Measurements from ENCODE around the gene TDG. TPM values are rescaled to one million over a fixed set of nuclear protein-coding genes. Genes with fewer than 3 reads are reported as not detected.

Gene TDG
- total RNA-seq, 2 experiments from 2014 or later, result 39.4 to 55.3 TPM

- Histone ChIP-seq H3K4me1 (ENCODE audit: insufficient read depth, low read length, poor library complexity, severe bottlenecking) (no peaks in the 10 kb centered on the region), H3K4me2 (ENCODE audit: low read length) (no peak overlapping the region), H3K4me3 (ENCODE audit: low read depth, low read length, poor library complexity, severe bottlenecking) (no peak overlapping the region), H3K27ac (ENCODE audit: low read depth, low read length, poor library complexity, severe bottlenecking) (no peak overlapping the region), H4K20me1 (ENCODE audit: insufficient read depth, low read length) (no peaks in the 10 kb centered on the region), H3K9me3 (ENCODE audit: low read length) (no peaks in the 10 kb centered on the region), H3K9me2 (ENCODE audit: insufficient read depth, low read length) (no peaks in the 10 kb centered on the region), H2AFZ (ENCODE audit: low read length) (no peak overlapping the region), H3K79me2 (ENCODE audit: insufficient read depth, low read depth, low read length) (no peaks in the 10 kb centered on the region), H3K36me3 (ENCODE audit: insufficient read depth, low read length) (peaks cover 18% of the 10 kb centered on the region)
- CTCF ChIA-PET (ENCODE audit: unreplicated experiment), result no interaction called here
- no peak for TF ChIP-seq EZH2phosphoT487 (IDR thresholded peaks at IDR 0.05; ENCODE audit: borderline replicate concordance, low read depth, low read length)
- TF ChIP-seq, protein P1, sequence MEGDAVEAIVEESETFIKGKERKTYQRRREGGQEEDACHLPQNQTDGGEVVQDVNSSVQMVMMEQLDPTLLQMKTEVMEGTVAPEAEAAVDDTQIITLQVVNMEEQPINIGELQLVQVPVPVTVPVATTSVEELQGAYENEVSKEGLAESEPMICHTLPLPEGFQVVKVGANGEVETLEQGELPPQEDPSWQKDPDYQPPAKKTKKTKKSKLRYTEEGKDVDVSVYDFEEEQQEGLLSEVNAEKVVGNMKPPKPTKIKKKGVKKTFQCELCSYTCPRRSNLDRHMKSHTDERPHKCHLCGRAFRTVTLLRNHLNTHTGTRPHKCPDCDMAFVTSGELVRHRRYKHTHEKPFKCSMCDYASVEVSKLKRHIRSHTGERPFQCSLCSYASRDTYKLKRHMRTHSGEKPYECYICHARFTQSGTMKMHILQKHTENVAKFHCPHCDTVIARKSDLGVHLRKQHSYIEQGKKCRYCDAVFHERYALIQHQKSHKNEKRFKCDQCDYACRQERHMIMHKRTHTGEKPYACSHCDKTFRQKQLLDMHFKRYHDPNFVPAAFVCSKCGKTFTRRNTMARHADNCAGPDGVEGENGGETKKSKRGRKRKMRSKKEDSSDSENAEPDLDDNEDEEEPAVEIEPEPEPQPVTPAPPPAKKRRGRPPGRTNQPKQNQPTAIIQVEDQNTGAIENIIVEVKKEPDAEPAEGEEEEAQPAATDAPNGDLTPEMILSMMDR (conservative IDR thresholded peaks at IDR 0.05; ENCODE audit: low read length), result no peak
- POLR2A ChIA-PET, result no interaction called here
- intact Hi-C loops (cut with micrococcal nuclease; ENCODE audit: unreplicated experiment), result no loop called here
- DNase-seq (ENCODE audit: low spot score), result no peak
- no TSS peak for BruUV-seq (replicated peaks)
Observed at GRCh38 chr12:103994235-103994634, 28.6 kb downstream of the TDG start.

- no peaks in the 10 kb centered on the region for H4K20me1 ChIP-seq (ENCODE audit: insufficient read depth, low read length)
- TF ChIP-seq, protein P1 (conservative IDR thresholded peaks at IDR 0.05; ENCODE audit: low read length), result no peak
- no peak for TF ChIP-seq EZH2phosphoT487 (IDR thresholded peaks at IDR 0.05; ENCODE audit: borderline replicate concordance, low read depth, low read length)
- intact Hi-C loops (cut with micrococcal nuclease; ENCODE audit: unreplicated experiment), result no loop called here
- no peaks in the 10 kb centered on the region for H3K9me3 ChIP-seq (ENCODE audit: low read length)
- CTCF ChIA-PET (ENCODE audit: unreplicated experiment), result no interaction called here
- POLR2A ChIA-PET, result no interaction called here
- H3K9me2 ChIP-seq (ENCODE audit: insufficient read depth, low read length), result no peaks in the 10 kb centered on the region
- no peaks in the 10 kb centered on the region for H3K4me1 ChIP-seq (ENCODE audit: insufficient read depth, low read length, poor library complexity, severe bottlenecking)
- H3K4me3 ChIP-seq (ENCODE audit: low read depth, low read length, poor library complexity, severe bottlenecking), result no peak overlapping the region
- no peaks in the 10 kb centered on the region for H3K79me2 ChIP-seq (ENCODE audit: insufficient read depth, low read depth, low read length)
- no peak overlapping the region for H3K27ac ChIP-seq (ENCODE audit: low read depth, low read length, poor library complexity, severe bottlenecking)
- no peak for DNase-seq (ENCODE audit: low spot score)
- H2AFZ ChIP-seq (ENCODE audit: low read length), result no peak overlapping the region
- no peak overlapping the region for H3K4me2 ChIP-seq (ENCODE audit: low read length)
- no TSS peak for BruUV-seq (replicated peaks)
- no peaks in the 10 kb centered on the region for H3K36me3 ChIP-seq (ENCODE audit: insufficient read depth, low read length)
Observed at GRCh38 chr12:103996595-103996994, 30.9 kb downstream of the TDG start.

- DNase-seq (ENCODE audit: low spot score), result no peak
- Histone ChIP-seq H3K27ac (ENCODE audit: low read depth, low read length, poor library complexity, severe bottlenecking) (no peak overlapping the region), H3K9me3 (ENCODE audit: low read length) (no peaks in the 10 kb centered on the region), H2AFZ (ENCODE audit: low read length) (no peak overlapping the region), H3K4me1 (ENCODE audit: insufficient read depth, low read length, poor library complexity, severe bottlenecking) (no peaks in the 10 kb centered on the region), H3K79me2 (ENCODE audit: insufficient read depth, low read depth, low read length) (no peaks in the 10 kb centered on the region), H3K9me2 (ENCODE audit: insufficient read depth, low read length) (no peaks in the 10 kb centered on the region), H3K36me3 (ENCODE audit: insufficient read depth, low read length) (no peaks in the 10 kb centered on the region), H3K4me3 (ENCODE audit: low read depth, low read length, poor library complexity, severe bottlenecking) (no peak overlapping the region), H4K20me1 (ENCODE audit: insufficient read depth, low read length) (no peaks in the 10 kb centered on the region), H3K4me2 (ENCODE audit: low read length) (no peak overlapping the region)
- no TSS peak for BruUV-seq (replicated peaks)
- no peak for TF ChIP-seq EZH2phosphoT487 (IDR thresholded peaks at IDR 0.05; ENCODE audit: borderline replicate concordance, low read depth, low read length)
- TF ChIP-seq, protein P1 (conservative IDR thresholded peaks at IDR 0.05; ENCODE audit: low read length), result no peak
- intact Hi-C loops (cut with micrococcal nuclease; ENCODE audit: unreplicated experiment), result no loop called here
- ChIA-PET CTCF (ENCODE audit: unreplicated experiment) (no interaction called here), POLR2A (interaction anchor here (1.0 kb wide), 1 partner anchor 22 kb away, joined by 3 read pairs; no protein-coding TSS in a partner anchor)
Observed at GRCh38 chr12:103997286-103997900, 31.7 kb downstream of the TDG start.

Measured in OCI-LY7 (cell line).